K562 (cell line): ENCODE measurements around the gene SLC1A2. TPM values are rescaled to one million over a fixed set of nuclear protein-coding genes. Genes with fewer than 3 reads are reported as not detected.

Experiments
- ATAC-seq: fragments of 200-7000 bp; cut with Tn5 transposase; 3 replicates; pipeline ENCODE4 v1.9.1; 2020; ENCODE audit warnings: moderate library complexity
- BruUV-seq: library from RNA; stranded (reverse); fragments of 400-500 nt; replicated peaks from 2 replicates; lab custom pipeline; 2021; lab: Mats Ljungman, UMichigan
- CTCF ChIA-PET: fragments of 300-600 bp; formaldehyde crosslinking; extraction: SDS; loops from one replicate; lab custom pipeline; 2021; ENCODE audit warnings: low intra/inter-chr PET ratio; lab: Yijun Ruan, JAX
- POLR2A ChIA-PET: fragments of 300-600, 350-650 bp; sonication (Branson Sonifier 250); formaldehyde crosslinking; extraction: SDS; loops from one replicate; lab custom pipeline; 2021; ENCODE audit warnings: antibody characterized with exemption, inconsistent platforms; lab: Yijun Ruan, JAX
- DNase-seq, 4 experiments: peaks; one replicate each; pipeline versions ENCODE4 v3.0.0 to v3.0.0-alpha.2; 2011 to 2018; ENCODE audit warnings: low spot score in 3 of 4, mixed read lengths in 3 of 4; ENCODE audit errors: extremely low read depth in 1 of 4
- FAIRE-seq: peaks from 2 replicates; lab custom pipeline; 2011; peaks lifted over from hg19 to GRCh38; lab: Jason Lieb, UNC
- H2AFZ ChIP-seq: 2 replicates; pipeline ENCODE4 v1.6.0; 2011; ENCODE audit warnings: low read depth, low read length, control low read depth, inconsistent platforms
- H3K27ac ChIP-seq: fragments of 200-600 bp; 3 replicates; pipeline ENCODE4 v1.8.0; 2011; ENCODE audit warnings: low read depth, mild to moderate bottlenecking, control low read depth, inconsistent platforms, low read length, moderate library complexity, mixed read lengths; ENCODE audit errors: extremely low read depth
- H3K27me3 ChIP-seq, 2 experiments: fragments of 300-600 bp in 1 of 2; 2 replicates in 1 of 2; 3 replicates in 1 of 2; pipeline versions ENCODE4 v1.6.0 to v1.8.0; 2011; ENCODE audit warnings: inconsistent platforms in 2 of 2, low read length in 2 of 2, mild to moderate bottlenecking in 1 of 2, mixed read lengths in 1 of 2, moderate library complexity in 1 of 2; ENCODE audit not compliant: control insufficient read depth in 2 of 2, insufficient read depth in 2 of 2
- H3K36me3 ChIP-seq: fragments of 300-600 bp; 3 replicates; pipeline ENCODE4 v1.8.0; 2011; ENCODE audit warnings: mild to moderate bottlenecking, low read length, inconsistent platforms; ENCODE audit not compliant: control insufficient read depth, insufficient read depth
- H3K4me1 ChIP-seq, 2 experiments: fragments of 200-600 bp in 1 of 2; replicated peaks in 1 of 2; 2 replicates in 1 of 2; 3 replicates in 1 of 2; pipeline versions ENCODE4 v1.5.1 to v1.8.0; 2011; ENCODE audit warnings: inconsistent platforms in 2 of 2, low read length in 2 of 2, mild to moderate bottlenecking in 1 of 2, mixed read lengths in 1 of 2, moderate library complexity in 1 of 2; ENCODE audit not compliant: control insufficient read depth in 2 of 2, insufficient read depth in 2 of 2
- H3K4me2 ChIP-seq: 2 replicates; pipeline ENCODE4 v1.6.1; 2011; ENCODE audit warnings: low read length, control low read depth, inconsistent platforms, mixed read lengths; ENCODE audit not compliant: insufficient read depth
- H3K4me3 ChIP-seq: fragments of 200-600 bp; sonication (generic), shearing (Covaris generic); 2 replicates; pipeline ENCODE4 v1.5.1; 2016; ENCODE audit warnings: control low read depth, inconsistent platforms
- H3K79me2 ChIP-seq: fragments of 200-600 bp; 3 replicates; pipeline ENCODE4 v1.8.0; 2011; ENCODE audit warnings: low read length, inconsistent platforms; ENCODE audit not compliant: control insufficient read depth, insufficient read depth
- H3K9ac ChIP-seq, 2 experiments: 2 replicates each; pipeline versions ENCODE4 v1.6.0 to v1.6.1; 2011; ENCODE audit warnings: low read depth in 2 of 2, low read length in 2 of 2, control low read depth in 1 of 2, inconsistent platforms in 1 of 2, mild to moderate bottlenecking in 1 of 2, mixed read lengths in 1 of 2; ENCODE audit not compliant: insufficient read depth in 1 of 2
- H3K9me1 ChIP-seq: one replicate; pipeline ENCODE4 v1.6.0; 2011; ENCODE audit warnings: inconsistent platforms, mild to moderate bottlenecking, low read length, moderate library complexity; ENCODE audit not compliant: control insufficient read depth, insufficient read depth
- H3K9me3 ChIP-seq: replicated peaks from 2 replicates; pipeline ENCODE4 v1.5.1; 2011; ENCODE audit warnings: low read depth, low read length, inconsistent platforms; ENCODE audit not compliant: control insufficient read depth, insufficient read depth
- H4K20me1 ChIP-seq: replicated peaks from 2 replicates; pipeline ENCODE4 v1.6.1; 2011; ENCODE audit warnings: low read length, inconsistent platforms, mixed read lengths; ENCODE audit not compliant: control insufficient read depth, insufficient read depth
- ELF1 ChIP-seq: fragments of 200-800 bp; sonication (Bioruptor generic); IDR thresholded peaks from 2 replicates; pipeline ENCODE4 v1.6.1; 2016; ENCODE audit warnings: missing genetic modification characterization, missing compliant biosample characterization
- GABPA ChIP-seq: fragments of 200-800 bp; sonication (Bioruptor generic); conservative IDR thresholded peaks from 2 replicates; pipeline ENCODE4 v1.6.1; 2016; ENCODE audit warnings: low read depth, missing genetic modification characterization, missing compliant biosample characterization
- MAFK ChIP-seq: IDR thresholded peaks from 2 replicates; pipeline ENCODE4 v1.6.1; 2011; ENCODE audit warnings: low read length, improper control_type of control experiment
- RBM14 ChIP-seq: fragments of 200-400 bp; formaldehyde crosslinking; IDR thresholded peaks from 2 replicates; pipeline ENCODE4 v1.6.1; 2018; ENCODE audit warnings: low read depth, mild to moderate bottlenecking, low read length, moderate library complexity, borderline replicate concordance; ENCODE audit not compliant: insufficient read depth
- TAL1 ChIP-seq: fragments of 450-650 bp; IDR thresholded peaks from 2 replicates; pipeline ENCODE4 v1.6.1; 2016; ENCODE audit warnings: mild to moderate bottlenecking
- WHSC1 ChIP-seq: IDR thresholded peaks from one replicate; pipeline ENCODE4 v1.6.1; 2012; ENCODE audit warnings: low read length, control low read depth, inconsistent platforms
- WGBS: fragments of 100-300 bp; shearing (Covaris generic); methylation state at CpG from one replicate; pipeline ENCODE4 v1.1.6; 2016; ENCODE audit warnings: low coverage, mixed read lengths; ENCODE audit not compliant: insufficient coverage; ENCODE audit errors: missing lambda C conversion rate; 5-methylcytosine and 5-hydroxymethylcytosine counted together
- in situ Hi-C: fragments of 300-500 bp; cut with MboI; formaldehyde crosslinking; loops from 4 replicates; pipeline ENCODE4 v1.15.0; 2018; ENCODE audit warnings: inconsistent platforms, mixed read lengths
- intact Hi-C: fragments of 100-400 bp; cut with micrococcal nuclease; formaldehyde crosslinking; loops from 2 replicates; pipeline ENCODE4 v1.14.2; 2022
- polyA plus RNA-seq, 8 experiments: library from polyadenylated mRNA; depleted of rRNA in 4 of 8; stranded (reverse) in 5 of 8; unstranded in 3 of 8; fragments of >200 nt; fragmentation: Nextera tagmentation in 2 of 8; fragmentation: Illumina TruSeq in 1 of 8; extraction: Ambion mirVana in 2 of 8; extraction: Trizol in 1 of 8; gene quantifications; 2 replicates each; pipeline versions ENCODE4 v1.2.1 to v1.2.3, GENCODE V29; 2011 to 2014; ENCODE audit warnings: inconsistent platforms in 1 of 8, missing spikeins in 1 of 8
- total RNA-seq, 7 experiments: library from RNA; depleted of rRNA in 6 of 7; stranded (reverse); fragments of >200 nt in 6 of 7; fragmentation: Illumina TruSeq in 2 of 7; extraction: Trizol in 2 of 7; gene quantifications; 2 replicates each; pipeline versions ENCODE4 v1.2.1 to v1.2.3, GENCODE V29; 2011 to 2021; ENCODE audit warnings: low replicate concordance in 1 of 7
- TF ChIP-seq, protein P1 (sequence below): fragments of 450-650 bp; IDR thresholded peaks from 2 replicates; pipeline ENCODE4 v1.6.1; 2014; ENCODE audit warnings: low read depth, mild to moderate bottlenecking, moderate library complexity, borderline replicate concordance
- TF ChIP-seq, protein P2 (sequence below): fragments of 150-350 bp; IDR thresholded peaks from 2 replicates; pipeline ENCODE4 v1.6.1; 2014; ENCODE audit warnings: low read depth, mild to moderate bottlenecking, low read length, borderline replicate concordance

The SLC1A2 gene
- total and polyA plus RNA-seq, 9 of the 15 experiments (the other 6 are each of a cell fraction or from before 2014, with no cell fraction given), result 0.03 to 0.07 (median 0.04) TPM; not detected in 5

DNA sequence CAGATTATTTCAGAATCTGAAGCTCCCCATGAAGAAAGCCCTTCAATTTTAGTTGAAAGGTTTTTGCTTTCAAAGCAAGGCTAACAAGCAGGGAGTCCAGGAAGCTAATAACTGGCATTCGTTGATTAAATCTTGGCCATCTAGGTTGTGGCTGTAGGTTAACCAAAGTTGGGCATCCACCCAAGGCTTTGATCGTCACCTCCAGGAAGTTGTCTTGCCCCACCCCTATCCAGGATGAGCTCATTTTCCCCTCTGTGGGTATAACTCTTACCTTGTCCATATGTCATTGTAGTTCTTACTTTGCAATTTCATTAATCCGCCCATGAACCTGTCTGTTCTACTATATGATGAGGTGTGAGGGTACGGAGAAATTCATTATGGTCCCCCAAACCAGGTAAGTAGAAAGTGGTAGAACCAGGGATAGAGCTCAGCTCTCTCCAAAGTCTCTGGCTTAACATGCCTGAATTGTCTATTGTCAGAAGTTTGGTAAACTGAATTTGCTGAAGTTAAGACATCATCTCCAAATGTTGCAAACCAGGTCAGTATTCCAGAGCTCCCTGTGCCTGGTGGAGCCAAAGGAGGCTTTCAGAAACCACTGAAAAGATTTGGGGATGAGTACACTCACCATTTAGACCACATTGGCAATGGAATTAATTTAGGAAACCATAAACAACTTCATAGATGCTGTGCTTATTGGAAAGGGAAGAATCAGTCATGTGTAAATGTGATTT lies 183.3 kb downstream of the SLC1A2 start:
- POLR2A ChIA-PET, result interaction anchor here (0.6 to 0.7 kb wide), 2 partner anchors 54 to 239 kb away, joined by 3 to 4 read pairs; no protein-coding TSS in a partner anchor
- FAIRE-seq, result no peak
- intact Hi-C loops, result no loop called here
- Histone ChIP-seq H3K4me1 (no peaks in the 10 kb centered on the region; a peak in 1 of 5 replicates), H3K79me2 (no peaks in the 10 kb centered on the region), H3K9me1 (no peaks in the 10 kb centered on the region), H3K9ac (no peak overlapping the region), H3K27me3 (no peaks in the 10 kb centered on the region; a peak in 3 of 5 replicates), H3K36me3 (no peaks in the 10 kb centered on the region), H3K4me3 (no peak overlapping the region), H3K9me3 (no peaks in the 10 kb centered on the region), H2AFZ (no peak overlapping the region), H3K4me2 (no peak overlapping the region), H4K20me1 (no peaks in the 10 kb centered on the region), H3K27ac (no peak overlapping the region)
- no peak for ATAC-seq
- DNase-seq, result no peak
- CTCF ChIA-PET, result no interaction called here
- 2% methylated on average over 4 of the region's 4 CpGs for WGBS
- BruUV-seq, result no TSS peak
- TF ChIP-seq WHSC1 (no peak), ELF1 (tag) (no peak), TAL1 (no peak), RBM14 (no peak), MAFK (no peak), GABPA (tag) (0 out of 2 replicates have a peak, but pooled peaks have one; percentile 9)
- TF ChIP-seq, protein P1, sequence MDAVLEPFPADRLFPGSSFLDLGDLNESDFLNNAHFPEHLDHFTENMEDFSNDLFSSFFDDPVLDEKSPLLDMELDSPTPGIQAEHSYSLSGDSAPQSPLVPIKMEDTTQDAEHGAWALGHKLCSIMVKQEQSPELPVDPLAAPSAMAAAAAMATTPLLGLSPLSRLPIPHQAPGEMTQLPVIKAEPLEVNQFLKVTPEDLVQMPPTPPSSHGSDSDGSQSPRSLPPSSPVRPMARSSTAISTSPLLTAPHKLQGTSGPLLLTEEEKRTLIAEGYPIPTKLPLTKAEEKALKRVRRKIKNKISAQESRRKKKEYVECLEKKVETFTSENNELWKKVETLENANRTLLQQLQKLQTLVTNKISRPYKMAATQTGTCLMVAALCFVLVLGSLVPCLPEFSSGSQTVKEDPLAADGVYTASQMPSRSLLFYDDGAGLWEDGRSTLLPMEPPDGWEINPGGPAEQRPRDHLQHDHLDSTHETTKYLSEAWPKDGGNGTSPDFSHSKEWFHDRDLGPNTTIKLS, result no peak
- TF ChIP-seq, protein P2, sequence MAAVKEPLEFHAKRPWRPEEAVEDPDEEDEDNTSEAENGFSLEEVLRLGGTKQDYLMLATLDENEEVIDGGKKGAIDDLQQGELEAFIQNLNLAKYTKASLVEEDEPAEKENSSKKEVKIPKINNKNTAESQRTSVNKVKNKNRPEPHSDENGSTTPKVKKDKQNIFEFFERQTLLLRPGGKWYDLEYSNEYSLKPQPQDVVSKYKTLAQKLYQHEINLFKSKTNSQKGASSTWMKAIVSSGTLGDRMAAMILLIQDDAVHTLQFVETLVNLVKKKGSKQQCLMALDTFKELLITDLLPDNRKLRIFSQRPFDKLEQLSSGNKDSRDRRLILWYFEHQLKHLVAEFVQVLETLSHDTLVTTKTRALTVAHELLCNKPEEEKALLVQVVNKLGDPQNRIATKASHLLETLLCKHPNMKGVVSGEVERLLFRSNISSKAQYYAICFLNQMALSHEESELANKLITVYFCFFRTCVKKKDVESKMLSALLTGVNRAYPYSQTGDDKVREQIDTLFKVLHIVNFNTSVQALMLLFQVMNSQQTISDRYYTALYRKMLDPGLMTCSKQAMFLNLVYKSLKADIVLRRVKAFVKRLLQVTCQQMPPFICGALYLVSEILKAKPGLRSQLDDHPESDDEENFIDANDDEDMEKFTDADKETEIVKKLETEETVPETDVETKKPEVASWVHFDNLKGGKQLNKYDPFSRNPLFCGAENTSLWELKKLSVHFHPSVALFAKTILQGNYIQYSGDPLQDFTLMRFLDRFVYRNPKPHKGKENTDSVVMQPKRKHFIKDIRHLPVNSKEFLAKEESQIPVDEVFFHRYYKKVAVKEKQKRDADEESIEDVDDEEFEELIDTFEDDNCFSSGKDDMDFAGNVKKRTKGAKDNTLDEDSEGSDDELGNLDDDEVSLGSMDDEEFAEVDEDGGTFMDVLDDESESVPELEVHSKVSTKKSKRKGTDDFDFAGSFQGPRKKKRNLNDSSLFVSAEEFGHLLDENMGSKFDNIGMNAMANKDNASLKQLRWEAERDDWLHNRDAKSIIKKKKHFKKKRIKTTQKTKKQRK, result no peak
- in situ Hi-C loops, result loop anchor here (5.0 to 25.0 kb wide), 2 partner anchors 239 to 299 kb away; no protein-coding TSS in a partner anchor
